Renal cortical epithelial cell (primary cell): ENCODE results near the gene GOLPH3. TPM values are rescaled to one million over a fixed set of nuclear protein-coding genes. Genes with fewer than 3 reads are reported as not detected.
"Not testable (repeated sequence)": the region's sequence is repeated elsewhere in the genome, so short reads cannot be mapped to it uniquely, and the experiment has no call there.

ENCODE experiments used
- DNase-seq: peaks from one replicate; pipeline ENCODE4 v3.0.0-alpha.2; 2011; ENCODE audit warnings: low read depth
- total RNA-seq: library from RNA; depleted of rRNA; stranded (reverse); fragments of >200 nt; gene quantifications from 2 replicates; pipeline ENCODE4 v1.2.3, GENCODE V29; 2014

The GOLPH3 gene
- total RNA-seq, 1 donor from 2014 or later, result 110 TPM

DNA sequence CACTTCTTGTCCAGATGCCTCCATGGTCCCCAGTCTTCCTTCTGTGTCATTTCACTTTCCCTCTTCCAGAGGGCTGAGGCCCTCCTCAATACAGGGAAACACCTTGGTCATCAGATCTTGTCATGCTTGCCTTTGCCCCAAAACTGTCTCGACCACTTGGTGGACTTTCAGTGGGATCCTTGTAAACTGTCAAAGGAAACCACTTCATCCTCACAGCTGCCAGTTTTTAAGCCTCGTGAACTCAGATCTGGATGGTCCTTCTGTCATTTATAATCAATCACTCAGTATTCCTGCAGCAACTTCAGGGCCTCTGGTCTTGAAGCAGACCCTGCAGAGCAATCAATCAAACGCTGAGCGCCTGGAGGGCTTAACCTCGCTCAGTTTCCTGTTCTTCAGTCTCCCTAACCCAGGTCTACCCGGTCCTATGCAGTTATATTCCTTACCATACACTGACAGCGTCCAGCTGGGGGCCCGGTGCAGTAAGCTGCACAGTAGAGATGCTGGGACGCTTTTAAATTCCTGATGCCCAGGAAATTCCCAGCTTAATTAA, 74.6 kb downstream of the GOLPH3 start:
- DNase-seq, result no peak

DNA sequence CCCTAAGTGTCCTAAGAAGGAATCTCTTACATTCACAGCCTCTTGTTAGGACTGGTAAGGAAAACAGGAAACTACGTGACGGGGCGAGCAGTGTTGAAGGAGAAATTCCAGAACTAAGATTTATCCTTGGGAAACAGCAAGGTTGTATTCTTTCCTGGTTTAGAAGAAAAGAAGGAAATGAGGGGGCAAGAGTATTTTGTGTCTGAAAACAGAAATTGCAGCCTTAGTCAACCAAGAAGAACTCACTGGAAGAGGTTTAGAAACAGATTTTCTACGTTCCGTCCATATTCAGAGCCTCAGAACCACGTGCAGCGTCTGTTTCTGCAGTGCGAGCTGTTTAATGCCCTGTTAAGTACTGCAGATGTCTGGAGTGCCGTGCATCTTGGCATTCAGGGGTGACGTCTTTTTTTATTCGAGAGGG, 75.2 kb downstream of the GOLPH3 start:
- DNase-seq, result no peak

DNA sequence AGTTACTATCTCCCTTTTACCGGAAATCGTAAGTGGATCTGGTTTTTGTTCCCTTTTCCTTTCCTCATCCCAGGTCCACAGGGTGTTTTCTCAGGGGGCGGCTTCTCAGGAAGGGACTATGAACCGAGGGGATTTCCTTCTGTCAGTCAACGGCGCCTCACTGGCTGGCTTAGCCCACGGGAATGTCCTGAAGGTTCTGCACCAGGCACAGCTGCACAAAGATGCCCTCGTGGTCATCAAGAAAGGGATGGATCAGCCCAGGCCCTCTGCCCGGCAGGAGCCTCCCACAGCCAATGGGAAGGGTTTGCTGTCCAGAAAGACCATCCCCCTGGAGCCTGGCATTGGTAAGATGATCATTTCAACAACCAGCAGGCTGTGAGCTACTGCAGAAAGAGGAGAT, 75.8 kb downstream of the GOLPH3 start:
- DNase-seq, result no peak

DNA sequence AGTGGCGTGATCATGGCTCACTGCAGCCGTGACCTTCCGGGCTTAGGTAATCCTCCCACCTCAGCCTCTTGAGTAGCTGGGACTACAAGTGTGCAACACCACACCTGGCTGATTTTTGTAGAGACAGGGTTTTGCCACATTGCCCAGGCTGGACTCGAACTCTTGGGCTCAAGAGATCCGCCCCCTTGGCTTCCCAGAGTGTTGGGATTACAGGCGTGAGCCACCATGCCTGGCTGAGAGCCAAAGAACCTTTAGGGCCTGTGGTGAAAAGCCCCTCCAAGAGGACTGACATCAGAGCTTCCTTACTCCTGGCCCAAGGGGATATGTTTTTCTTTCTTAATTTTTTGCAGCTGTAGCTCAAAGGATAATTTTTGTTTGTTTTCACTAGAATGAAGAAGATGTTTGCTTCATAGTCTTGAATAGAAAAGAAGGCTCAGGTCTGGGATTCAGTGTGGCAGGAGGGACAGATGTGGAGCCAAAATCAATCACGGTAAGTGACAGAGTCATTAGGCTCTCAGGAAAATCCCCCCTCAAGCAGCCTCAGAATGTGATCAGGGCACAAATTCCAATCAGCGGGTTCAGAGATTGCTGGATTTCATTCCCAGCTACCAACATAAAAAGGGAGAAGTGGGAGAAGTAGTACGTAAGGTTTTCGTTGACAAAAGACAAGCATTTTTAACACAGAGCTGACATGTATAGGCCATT, 77.1 kb downstream of the GOLPH3 start:
- DNase-seq, result no peak

- DNase-seq, result no peak
Observed at GRCh38 chr5:32095261-32095671, 78.9 kb downstream of the GOLPH3 start.

- DNase-seq, result no peak
Observed at GRCh38 chr5:32094691-32095090, 79.4 kb downstream of the GOLPH3 start.

GRCh38 chr5:32092938-32093812, 80.9 kb downstream of the GOLPH3 start:
- peak; percentile 71 for DNase-seq

DNA sequence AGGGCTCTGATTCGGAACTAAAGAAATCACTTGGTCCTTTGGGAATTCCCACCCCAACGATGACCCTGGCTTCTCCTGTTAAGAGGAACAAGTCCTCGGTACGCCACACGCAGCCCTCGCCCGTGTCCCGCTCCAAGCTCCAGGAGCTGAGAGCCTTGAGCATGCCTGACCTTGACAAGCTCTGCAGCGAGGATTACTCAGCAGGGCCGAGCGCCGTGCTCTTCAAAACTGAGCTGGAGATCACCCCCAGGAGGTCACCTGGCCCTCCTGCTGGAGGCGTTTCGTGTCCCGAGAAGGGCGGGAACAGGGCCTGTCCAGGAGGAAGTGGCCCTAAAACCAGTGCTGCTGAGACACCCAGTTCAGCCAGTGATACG, 83.4 kb downstream of the GOLPH3 start:
- DNase-seq, result no peak

DNA sequence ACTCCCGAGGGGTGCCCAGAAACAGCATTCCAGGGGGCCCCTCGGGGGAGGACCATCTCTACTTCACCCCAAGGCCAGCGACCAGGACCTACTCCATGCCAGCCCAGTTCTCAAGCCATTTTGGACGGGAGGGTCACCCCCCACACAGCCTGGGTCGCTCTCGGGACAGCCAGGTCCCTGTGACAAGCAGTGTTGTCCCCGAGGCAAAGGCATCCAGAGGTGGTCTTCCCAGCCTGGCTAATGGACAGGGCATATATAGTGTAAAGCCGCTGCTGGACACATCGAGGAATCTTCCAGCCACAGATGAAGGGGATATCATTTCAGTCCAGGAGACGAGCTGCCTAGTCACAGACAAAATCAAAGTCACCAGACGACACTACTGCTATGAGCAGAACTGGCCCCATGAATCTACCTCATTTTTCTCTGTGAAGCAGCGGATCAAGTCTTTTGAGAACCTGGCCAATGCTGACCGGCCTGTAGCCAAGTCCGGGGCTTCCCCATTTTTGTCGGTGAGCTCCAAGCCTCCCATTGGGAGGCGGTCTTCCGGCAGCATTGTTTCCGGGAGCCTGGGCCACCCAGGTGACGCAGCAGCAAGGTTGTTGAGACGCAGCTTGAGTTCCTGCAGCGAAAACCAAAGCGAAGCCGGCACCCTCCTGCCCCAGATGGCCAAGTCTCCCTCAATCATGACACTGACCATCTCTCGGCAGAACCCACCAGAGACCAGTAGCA, 83.9 kb downstream of the GOLPH3 start:
- no peak for DNase-seq

- no peak for DNase-seq
Observed at GRCh38 chr5:32089146-32090000, 84.7 kb downstream of the GOLPH3 start.

- no peak for DNase-seq
Observed at GRCh38 chr5:32088214-32088613, 85.9 kb downstream of the GOLPH3 start.

DNA sequence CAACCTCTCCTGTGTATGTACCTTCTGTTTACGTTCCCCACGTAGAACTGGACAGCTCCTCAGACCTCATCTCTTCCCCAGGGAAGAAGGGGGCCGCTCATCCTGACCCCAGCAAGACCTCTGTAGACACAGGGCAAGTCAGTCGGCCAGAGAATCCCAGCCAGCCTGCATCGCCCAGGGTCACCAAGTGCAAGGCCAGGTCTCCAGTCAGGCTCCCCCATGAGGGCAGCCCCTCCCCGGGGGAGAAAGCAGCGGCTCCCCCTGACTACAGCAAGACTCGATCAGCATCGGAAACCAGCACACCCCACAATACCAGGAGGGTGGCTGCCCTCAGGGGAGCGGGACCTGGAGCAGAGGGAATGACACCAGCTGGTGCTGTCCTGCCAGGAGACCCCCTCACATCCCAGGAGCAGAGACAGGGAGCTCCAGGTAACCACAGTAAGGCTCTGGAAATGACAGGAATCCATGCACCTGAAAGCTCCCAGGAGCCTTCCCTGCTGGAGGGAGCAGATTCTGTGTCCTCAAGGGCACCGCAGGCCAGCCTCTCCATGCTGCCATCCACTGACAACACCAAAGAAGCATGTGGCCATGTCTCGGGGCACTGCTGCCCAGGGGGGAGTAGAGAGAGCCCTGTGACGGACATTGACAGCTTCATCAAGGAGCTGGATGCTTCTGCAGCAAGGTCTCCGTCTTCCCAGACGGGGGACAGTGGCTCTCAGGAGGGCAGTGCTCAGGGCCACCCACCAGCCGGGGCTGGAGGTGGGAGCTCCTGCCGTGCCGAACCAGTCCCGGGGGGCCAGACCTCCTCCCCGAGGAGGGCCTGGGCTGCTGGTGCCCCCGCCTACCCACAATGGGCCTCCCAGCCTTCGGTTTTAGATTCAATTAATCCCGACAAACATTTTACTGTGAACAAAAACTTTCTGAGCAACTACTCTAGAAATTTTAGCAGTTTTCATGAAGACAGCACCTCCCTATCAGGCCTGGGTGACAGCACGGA, 86.7 kb downstream of the GOLPH3 start:
- DNase-seq, result no peak

DNA sequence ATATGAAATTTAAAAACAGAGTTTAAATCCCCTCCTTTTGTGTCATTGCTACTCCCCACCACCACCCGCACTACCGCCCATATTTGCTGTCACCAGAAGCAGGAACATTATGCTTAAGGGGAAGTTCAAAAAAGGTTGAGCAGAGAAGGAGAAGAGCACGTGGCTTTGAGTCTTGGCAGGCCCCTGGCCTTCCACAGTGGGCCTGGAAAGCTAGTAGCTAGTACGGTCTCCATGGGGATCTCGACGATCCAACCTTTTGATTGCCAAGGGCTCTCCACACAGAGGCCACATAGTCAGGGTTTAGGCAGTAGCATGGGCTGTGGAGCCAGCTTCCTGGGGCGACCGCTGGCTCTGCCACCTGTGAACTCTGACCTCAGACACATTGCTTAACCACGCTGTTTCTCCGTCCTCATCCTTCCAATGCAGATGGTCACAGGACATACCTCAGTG, 90.1 kb downstream of the GOLPH3 start:
- no peak for DNase-seq

- no peak for DNase-seq
Observed at GRCh38 chr5:32082701-32083100, 91.4 kb downstream of the GOLPH3 start.

DNA sequence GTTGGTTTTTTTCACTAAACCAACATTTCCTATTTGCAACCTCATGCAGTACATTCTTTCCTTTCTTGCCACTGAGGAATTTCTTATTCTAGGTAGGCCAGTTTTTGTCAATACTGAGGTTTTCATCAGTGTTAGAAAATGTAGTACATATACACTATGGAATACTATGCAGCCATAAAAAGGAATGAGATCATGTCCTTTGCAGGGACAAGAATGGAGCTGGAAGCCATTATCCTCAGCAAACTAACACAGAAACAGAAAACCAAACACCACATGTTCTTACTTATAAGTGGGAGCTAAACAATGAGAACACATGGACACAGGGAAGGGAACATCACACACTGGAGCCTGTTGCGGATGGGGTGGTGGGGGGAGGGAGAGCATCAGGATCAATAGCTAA, 93.6 kb downstream of the GOLPH3 start:
- not testable (repeated sequence) for DNase-seq

DNA sequence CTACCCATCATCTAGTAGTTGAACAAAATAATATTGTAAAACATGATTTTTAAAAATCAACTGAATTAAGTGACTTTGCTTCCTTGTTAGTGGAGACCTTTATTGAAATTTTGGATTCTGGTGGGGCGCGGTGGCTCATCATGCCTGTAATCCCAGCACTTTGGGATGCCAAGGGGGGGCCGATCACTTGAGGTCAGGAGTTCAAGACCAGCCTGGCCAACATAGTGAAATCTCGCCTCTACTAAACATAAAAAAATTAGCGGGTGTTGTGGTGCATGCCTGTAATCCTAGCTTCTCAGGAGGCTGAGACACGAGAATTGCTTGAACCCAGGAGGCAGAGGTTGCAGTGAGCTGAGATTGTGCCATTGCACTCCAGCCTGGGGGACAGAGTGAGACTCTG, 95.3 kb downstream of the GOLPH3 start:
- not testable (repeated sequence) for DNase-seq

DNA sequence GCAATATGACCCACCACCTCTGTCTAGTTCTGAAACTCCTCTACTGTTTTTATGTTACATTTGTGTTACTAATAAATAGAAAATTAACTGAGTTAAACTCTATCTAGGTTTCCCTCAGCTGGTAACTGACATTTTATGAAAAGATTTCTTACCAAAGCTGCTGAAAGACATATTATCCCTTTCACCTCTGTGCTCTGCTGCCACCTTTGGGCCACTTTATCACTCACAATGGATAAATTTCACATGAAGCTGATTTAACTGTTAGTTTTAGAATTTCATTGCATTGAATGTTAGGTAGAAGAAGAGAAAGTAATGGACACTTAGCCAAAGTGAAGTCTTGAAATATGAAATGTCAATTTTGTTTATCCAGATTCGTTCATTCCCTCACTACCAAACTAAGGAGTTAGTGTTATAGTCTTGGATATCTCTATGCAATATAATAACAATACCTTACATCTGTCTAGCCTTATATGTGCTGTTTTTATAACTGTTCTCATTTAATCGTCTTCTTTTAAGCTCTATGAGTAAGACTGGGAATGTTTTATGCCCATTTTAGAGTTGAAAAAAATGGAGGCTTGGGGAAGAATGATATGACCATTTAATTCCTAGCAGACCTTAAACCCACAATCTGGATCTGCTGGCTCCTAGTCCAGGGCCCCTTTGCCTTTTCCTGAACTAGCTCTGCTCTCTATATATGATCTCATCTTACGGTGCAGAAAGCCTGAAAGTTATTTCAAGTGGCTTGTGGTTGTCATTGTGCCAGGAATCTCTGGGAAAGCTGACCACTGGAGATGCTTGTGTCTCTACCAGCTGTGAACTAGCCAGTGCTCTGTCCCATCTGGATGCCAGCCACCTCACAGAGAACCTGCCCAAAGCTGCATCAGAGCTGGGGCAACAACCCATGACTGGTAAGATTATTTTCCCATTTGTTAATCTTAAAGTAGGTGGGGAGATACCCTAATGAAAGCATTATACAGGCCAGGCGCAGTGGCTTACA, 97.1 kb downstream of the GOLPH3 start:
- peak; percentile 65 for DNase-seq
